Measurements from ENCODE around the gene NENF.

NENF gene

DNA sequence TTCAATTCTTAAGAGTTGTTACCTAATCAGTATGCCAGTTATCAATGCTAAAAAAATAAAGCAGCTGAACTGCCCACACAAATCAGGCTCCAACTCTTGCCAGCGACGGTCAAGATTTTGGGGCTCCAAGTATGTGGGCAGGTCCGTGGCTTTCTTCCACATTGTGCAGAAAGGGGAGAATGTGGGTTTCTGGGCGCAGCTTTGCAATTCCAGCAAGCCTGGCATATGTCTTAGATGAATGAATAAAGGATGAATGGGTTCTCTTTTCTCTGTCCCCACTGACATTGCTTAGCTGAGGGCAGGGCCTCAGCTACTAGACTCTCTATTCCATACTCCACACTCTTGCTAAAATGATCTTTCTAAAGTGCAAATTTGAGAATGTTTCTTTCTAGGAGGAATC is 42.4 kb downstream of the NENF start:
- TF ChIP-seq, protein P1, sequence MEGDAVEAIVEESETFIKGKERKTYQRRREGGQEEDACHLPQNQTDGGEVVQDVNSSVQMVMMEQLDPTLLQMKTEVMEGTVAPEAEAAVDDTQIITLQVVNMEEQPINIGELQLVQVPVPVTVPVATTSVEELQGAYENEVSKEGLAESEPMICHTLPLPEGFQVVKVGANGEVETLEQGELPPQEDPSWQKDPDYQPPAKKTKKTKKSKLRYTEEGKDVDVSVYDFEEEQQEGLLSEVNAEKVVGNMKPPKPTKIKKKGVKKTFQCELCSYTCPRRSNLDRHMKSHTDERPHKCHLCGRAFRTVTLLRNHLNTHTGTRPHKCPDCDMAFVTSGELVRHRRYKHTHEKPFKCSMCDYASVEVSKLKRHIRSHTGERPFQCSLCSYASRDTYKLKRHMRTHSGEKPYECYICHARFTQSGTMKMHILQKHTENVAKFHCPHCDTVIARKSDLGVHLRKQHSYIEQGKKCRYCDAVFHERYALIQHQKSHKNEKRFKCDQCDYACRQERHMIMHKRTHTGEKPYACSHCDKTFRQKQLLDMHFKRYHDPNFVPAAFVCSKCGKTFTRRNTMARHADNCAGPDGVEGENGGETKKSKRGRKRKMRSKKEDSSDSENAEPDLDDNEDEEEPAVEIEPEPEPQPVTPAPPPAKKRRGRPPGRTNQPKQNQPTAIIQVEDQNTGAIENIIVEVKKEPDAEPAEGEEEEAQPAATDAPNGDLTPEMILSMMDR (IDR thresholded peaks at IDR 0.05): no peak

DNA sequence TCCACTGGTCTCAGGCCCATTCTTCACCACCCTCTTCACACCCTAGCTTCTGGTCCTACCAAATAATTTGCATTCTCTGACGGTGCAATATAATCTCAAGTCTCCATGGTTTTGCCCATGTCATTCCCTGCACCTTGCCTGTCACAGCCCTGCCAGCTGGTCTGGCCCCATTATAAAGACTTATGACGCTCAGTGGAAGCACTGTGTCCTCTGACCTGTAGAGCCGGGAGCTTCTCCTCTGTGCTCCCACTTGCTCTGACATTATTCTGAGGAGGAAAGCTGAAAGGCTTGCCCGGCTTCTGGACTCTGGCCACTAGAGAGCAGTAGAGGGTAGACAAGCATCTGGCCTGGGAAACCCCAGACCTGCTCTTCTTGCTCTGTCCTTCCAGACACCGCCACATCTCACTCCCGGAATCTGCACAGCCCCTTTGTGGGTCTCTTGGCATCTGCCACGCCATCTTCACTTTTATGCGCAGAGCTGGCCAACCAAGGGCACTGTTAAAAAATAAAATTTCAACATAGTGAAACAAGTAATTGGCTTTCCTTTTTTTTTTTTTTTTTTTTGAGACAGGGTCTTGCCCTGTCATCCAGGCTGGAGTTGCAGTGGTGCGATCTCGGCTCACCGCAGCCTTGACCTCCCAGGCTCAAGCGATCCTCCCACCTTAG is 44.4 kb downstream of the NENF start:
- TF ChIP-seq, protein P1 (IDR thresholded peaks at IDR 0.05): peak; percentile 95

DNA sequence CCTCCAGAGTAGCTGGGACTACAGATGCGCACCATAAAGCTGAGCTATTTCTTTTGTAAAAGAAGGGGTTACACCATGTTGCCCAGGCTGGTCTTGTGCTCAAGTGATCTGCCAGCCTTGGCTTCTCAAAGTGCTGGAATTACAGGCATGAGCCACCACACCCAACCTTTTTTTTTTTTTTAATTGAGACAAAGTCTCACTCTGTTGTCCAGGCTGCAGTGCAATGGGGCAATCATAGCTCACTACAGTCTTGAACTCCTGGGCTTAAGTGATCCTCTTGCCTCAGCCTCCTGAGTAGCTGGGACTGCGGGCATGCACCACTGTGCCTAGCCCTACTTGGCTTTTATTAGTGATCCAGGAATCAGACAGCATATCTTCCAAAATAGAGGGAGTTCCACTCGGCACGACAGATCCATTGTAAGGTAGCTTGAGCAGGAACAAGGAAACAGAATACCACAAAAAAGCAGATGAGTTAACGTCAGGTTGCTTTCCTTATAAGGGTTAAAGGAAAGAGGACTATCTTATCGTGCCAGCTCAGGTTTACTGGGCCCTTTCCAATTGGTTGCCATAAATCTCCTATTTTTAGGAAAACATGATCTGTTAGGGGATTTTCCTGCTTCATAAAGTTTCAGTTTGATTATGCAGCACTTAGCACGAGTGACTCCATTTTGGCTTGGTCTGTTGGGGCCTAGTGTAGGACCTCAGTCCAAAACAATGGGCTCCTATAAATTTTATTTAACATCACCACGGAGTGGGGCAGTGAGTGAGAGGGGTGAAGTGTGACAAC is 45.2 kb downstream of the NENF start:
- TF ChIP-seq, protein P1 (IDR thresholded peaks at IDR 0.05): no peak

DNA sequence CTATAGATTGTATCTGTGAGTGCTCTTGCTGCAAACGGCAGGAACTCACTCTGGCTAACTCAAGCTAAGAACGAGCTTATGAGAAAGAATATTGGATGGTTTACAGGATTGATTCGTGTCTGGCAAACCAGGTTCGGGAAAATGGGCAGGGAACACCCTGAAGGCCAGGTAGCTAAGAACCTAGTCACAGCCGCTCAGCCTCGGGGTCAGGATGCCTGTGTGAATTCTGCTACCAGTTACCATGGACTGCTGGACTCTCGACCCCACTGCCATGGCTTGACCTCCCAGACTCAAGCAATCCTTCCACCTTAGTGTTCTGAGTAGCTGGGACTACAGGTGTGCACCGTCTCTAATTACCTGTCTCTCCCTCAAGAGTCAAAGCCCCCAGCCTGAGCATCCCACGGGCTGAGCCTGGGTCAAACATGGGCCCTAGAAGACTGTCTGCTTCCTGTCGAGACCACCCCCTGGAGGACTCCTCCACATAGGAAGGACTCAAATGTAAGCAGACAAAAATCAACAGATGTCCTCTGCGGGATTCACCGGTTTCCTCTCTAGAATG is 45.8 kb downstream of the NENF start:
- TF ChIP-seq, protein P1 (IDR thresholded peaks at IDR 0.05): no peak

DNA sequence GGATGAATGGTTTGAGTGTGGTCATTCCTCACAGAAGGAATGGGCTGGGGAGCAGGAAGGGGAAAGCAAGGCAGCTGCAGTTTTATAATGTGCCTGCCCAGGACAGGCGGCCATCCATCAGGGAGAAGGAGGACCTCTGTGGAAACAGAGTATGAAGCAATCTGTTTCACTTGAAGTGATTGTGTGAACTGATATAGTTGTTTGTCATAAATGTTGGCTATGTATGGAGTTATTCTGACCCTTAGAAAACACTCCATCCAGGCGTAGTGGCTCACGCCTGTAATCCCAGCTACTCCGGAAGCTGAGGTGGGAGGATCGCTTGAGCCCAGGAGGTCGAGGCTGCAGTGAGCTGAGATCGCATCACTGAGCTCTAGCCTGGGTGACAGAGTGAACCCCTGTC is 46.5 kb downstream of the NENF start:
- TF ChIP-seq, protein P1 (IDR thresholded peaks at IDR 0.05): no peak

DNA sequence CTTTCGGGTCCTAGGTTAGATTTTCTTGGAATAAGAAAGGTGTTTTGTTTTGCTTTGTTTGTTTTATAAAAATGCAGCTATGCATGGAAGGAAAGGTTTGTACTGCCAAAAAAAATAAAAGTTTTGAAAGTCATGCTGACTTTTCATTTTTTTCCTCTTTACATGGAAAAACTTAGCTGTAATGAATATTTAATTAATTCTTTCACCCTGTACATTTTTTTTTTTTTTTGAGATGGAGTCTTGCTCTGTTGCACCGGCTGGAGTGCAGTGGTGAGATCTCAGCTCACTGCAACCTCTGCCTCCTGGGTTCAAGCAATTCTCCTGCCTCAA is 48.7 kb downstream of the NENF start:
- TF ChIP-seq, protein P1 (IDR thresholded peaks at IDR 0.05): no peak

DNA sequence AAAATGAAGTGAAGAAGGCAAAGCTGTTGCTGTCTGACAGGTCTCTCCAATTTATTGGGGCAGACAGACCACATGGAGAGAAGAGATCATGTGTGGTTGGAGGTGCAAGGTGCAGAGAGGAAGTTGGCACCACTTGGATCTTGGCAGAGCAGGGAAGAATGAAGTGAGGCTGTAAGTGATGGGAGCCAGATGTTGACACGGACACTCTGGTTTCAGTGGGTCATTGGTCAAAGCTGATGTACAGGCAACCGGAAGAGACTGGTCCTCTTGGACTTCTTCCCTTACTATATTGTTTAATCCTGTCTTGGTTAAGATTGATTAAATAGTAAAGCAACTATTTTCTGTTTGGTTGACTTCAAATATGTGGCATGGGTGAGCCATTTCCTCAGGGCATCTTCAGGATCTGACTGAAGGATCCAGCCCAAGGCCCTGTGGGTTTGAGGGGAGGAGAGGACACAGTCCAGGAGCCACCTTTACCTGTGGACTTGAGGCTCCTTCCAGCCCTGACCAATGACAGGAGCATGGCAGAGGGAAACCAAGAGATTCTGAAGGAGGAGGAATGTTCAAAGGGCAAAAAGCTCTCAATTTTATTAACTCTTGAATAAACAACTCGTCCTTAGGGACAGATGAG is 49.4 kb downstream of the NENF start:
- TF ChIP-seq, protein P1 (IDR thresholded peaks at IDR 0.05): no peak
